HepG2 (cell line): ENCODE data around the gene ARID5B. TPM values are rescaled to one million over a fixed set of nuclear protein-coding genes. Genes with fewer than 3 reads are reported as not detected.

Source experiments
- ATAC-seq: fragments of 200-7000 bp; cut with Tn5 transposase; 3 replicates; pipeline ENCODE4 v1.9.1; 2020; ENCODE audit warnings: mild to moderate bottlenecking, moderate library complexity
- BruUV-seq: library from RNA; stranded (reverse); fragments of 400-500 nt; replicated peaks from 2 replicates; lab custom pipeline; 2021; lab: Mats Ljungman, UMichigan
- CTCF ChIA-PET: fragments of 300-600 bp; formaldehyde crosslinking; extraction: SDS; loops from one replicate; lab custom pipeline; 2021; ENCODE audit warnings: low total read pairs, inconsistent platforms, low intra/inter-chr PET ratio; lab: Yijun Ruan, JAX
- POLR2A ChIA-PET: fragments of 350-600 bp; sonication (Branson Sonifier 250); formaldehyde crosslinking; loops from one replicate; lab custom pipeline; 2020; ENCODE audit warnings: antibody characterized with exemption, inconsistent platforms; lab: Yijun Ruan, JAX
- DNase-seq: peaks from one replicate; pipeline ENCODE4 v3.0.0-alpha.2; 2015; ENCODE audit warnings: low spot score
- FAIRE-seq: peaks from 3 replicates; lab custom pipeline; 2011; peaks lifted over from hg19 to GRCh38; lab: Jason Lieb, UNC
- H2AFZ ChIP-seq: one replicate; pipeline ENCODE4 v1.6.1; 2011; ENCODE audit warnings: low read length, inconsistent platforms
- H3K27ac ChIP-seq: fragments of 300-600 bp; 3 replicates; pipeline ENCODE4 v1.8.0; 2011; ENCODE audit warnings: mixed run types, mild to moderate bottlenecking, mixed read lengths, low read length, inconsistent platforms; ENCODE audit not compliant: insufficient read depth; ENCODE audit errors: extremely low read length
- H3K27me3 ChIP-seq, 2 experiments: fragments of 200-600 bp in 1 of 2; 2 replicates in 1 of 2; 3 replicates in 1 of 2; pipeline versions ENCODE4 v1.6.0 to v1.8.0; 2011; ENCODE audit warnings: low read length in 2 of 2, mild to moderate bottlenecking in 2 of 2, moderate library complexity in 2 of 2, inconsistent platforms in 1 of 2; ENCODE audit not compliant: insufficient read depth in 2 of 2, control insufficient read depth in 1 of 2
- H3K36me3 ChIP-seq, 2 experiments: fragments of 200-600 bp in 1 of 2; replicated peaks in 1 of 2; 2 replicates in 1 of 2; 3 replicates in 1 of 2; pipeline versions ENCODE4 v1.5.1 to v1.8.0; 2011; ENCODE audit warnings: low read length in 2 of 2, inconsistent platforms in 1 of 2; ENCODE audit not compliant: insufficient read depth in 2 of 2, control insufficient read depth in 1 of 2
- H3K4me1 ChIP-seq: 2 replicates; pipeline ENCODE4 v1.5.1; 2012; ENCODE audit warnings: low read length, inconsistent platforms; ENCODE audit not compliant: insufficient read depth
- H3K4me2 ChIP-seq: 2 replicates; pipeline ENCODE4 v1.6.0; 2011; ENCODE audit warnings: low read depth, low read length, inconsistent platforms
- H3K4me3 ChIP-seq, 3 experiments: fragments of 200-600 bp in 1 of 3; sonication (generic), shearing (Covaris generic) in 1 of 3; replicated peaks in 1 of 3; 2 replicates each; pipeline ENCODE4 v1.5.1; 2011 to 2016; ENCODE audit warnings: low read length in 3 of 3, inconsistent platforms in 2 of 3, low read depth in 2 of 3, mild to moderate bottlenecking in 2 of 3, control low read depth in 1 of 3, mixed read lengths in 1 of 3; ENCODE audit not compliant: insufficient read depth in 1 of 3
- H3K79me2 ChIP-seq: one replicate; pipeline ENCODE4 v1.6.1; 2011; ENCODE audit warnings: low read length, inconsistent platforms; ENCODE audit not compliant: insufficient read depth
- H3K9ac ChIP-seq: 2 replicates; pipeline ENCODE4 v1.6.0; 2011; ENCODE audit warnings: mild to moderate bottlenecking, low read depth, low read length, inconsistent platforms; ENCODE audit not compliant: insufficient read depth
- H3K9me3 ChIP-seq: 2 replicates; pipeline ENCODE4 v1.5.1; 2012; ENCODE audit warnings: mild to moderate bottlenecking, low read length
- H4K20me1 ChIP-seq: 2 replicates; pipeline ENCODE4 v1.6.0; 2011; ENCODE audit warnings: inconsistent platforms, mild to moderate bottlenecking, low read length, moderate library complexity; ENCODE audit not compliant: insufficient read depth
- CCDC6 ChIP-seq: sonication (generic); formaldehyde crosslinking; IDR thresholded peaks from 2 replicates; pipeline ENCODE4 v1.8.1; 2022; ENCODE audit warnings: mild to moderate bottlenecking, missing genetic modification reagents, moderate library complexity
- GMEB1 ChIP-seq: sonication (generic); formaldehyde crosslinking; IDR thresholded peaks from 2 replicates; pipeline ENCODE4 v1.5.1; 2020; ENCODE audit warnings: missing genetic modification reagents, mild to moderate bottlenecking, borderline replicate concordance
- KLF9 ChIP-seq: IDR thresholded peaks from 2 replicates; pipeline ENCODE4 v1.6.1; 2016; ENCODE audit warnings: low read depth
- NONO ChIP-seq, 2 experiments: fragments of 450-650 bp in 1 of 2; sonication (generic) in 1 of 2; formaldehyde crosslinking in 1 of 2; IDR thresholded peaks in 1 of 2; conservative IDR thresholded peaks in 1 of 2; 2 replicates each; pipeline versions ENCODE4 v1.6.1 to v1.8.0; 2017 to 2022; ENCODE audit warnings: mild to moderate bottlenecking in 1 of 2, missing genetic modification reagents in 1 of 2, moderate library complexity in 1 of 2
- TBP ChIP-seq: sonication (generic); formaldehyde crosslinking; IDR thresholded peaks from 2 replicates; pipeline ENCODE4 v1.5.0; 2020; ENCODE audit warnings: missing genetic modification reagents
- WGBS: methylation state at CpG from one replicate; pipeline ENCODE4 v1.1.6; 2017; ENCODE audit warnings: low lambda C conversion rate; 5-methylcytosine and 5-hydroxymethylcytosine counted together
- in situ Hi-C: cut with HindIII; loops from 2 replicates; pipeline ENCODE4 v1.10.0; 2017; ENCODE audit warnings: low pct_unique_long_range_greater_than_20kb; ENCODE audit not compliant: extremely low pct_ligation_motif_present
- intact Hi-C: fragments of 100-400 bp; cut with micrococcal nuclease; formaldehyde crosslinking; loops from one replicate; pipeline ENCODE4 v1.10.0; 2022; ENCODE audit not compliant: unreplicated experiment
- polyA plus RNA-seq, 8 experiments: library from polyadenylated mRNA; depleted of rRNA in 3 of 8; stranded (reverse) in 7 of 8; unstranded in 1 of 8; fragments of >200 nt; fragmentation: Illumina TruSeq in 4 of 8; extraction: Trizol in 4 of 8; gene quantifications; 2 replicates each; pipeline versions ENCODE4 v1.2.1 to v1.2.3, GENCODE V29; 2011 to 2016; ENCODE audit warnings: low read depth in 4 of 8, missing spikeins in 1 of 8, mixed read lengths in 1 of 8; ENCODE audit not compliant: insufficient read depth in 1 of 8
- total RNA-seq, 5 experiments: library from RNA; depleted of rRNA; stranded (reverse); fragments of >200 nt; fragmentation: Illumina TruSeq; extraction: Trizol; gene quantifications; 2 replicates each; pipeline ENCODE4 v1.2.3, GENCODE V29; 2016; ENCODE audit warnings: low read depth in 1 of 5
- TF ChIP-seq, protein P1 (sequence below): IDR thresholded peaks from 2 replicates; pipeline ENCODE4 v1.6.1; 2016; ENCODE audit warnings: missing compliant biosample characterization, missing genetic modification reagents, borderline replicate concordance
- TF ChIP-seq, protein P2 (sequence below): sonication (generic); formaldehyde crosslinking; conservative IDR thresholded peaks from 2 replicates; pipeline ENCODE4 v1.4.0; 2020; ENCODE audit warnings: missing genetic modification reagents

The ARID5B gene
- total and polyA plus RNA-seq, 2 of the 13 experiments (the other 11 are each of a cell fraction or from before 2014, with no cell fraction given), result 6.2 to 21.1 TPM

GRCh38 chr10:62121187-62121530 is 219.7 kb downstream of the ARID5B start:
- POLR2A ChIA-PET, result no interaction called here
- no peak overlapping the region for H3K4me2 ChIP-seq
- H3K27me3 ChIP-seq, result no peaks in the 10 kb centered on the region
- in situ Hi-C loops, result no loop called here
- no peak overlapping the region for H2AFZ ChIP-seq
- H3K4me3 ChIP-seq, result no peak overlapping the region
- ATAC-seq (no peak), DNase-seq (no peak), FAIRE-seq (no peak)
- no peaks in the 10 kb centered on the region for H4K20me1 ChIP-seq
- 62% methylated on average over 1 of the region's 1 CpG for WGBS
- no TSS peak for BruUV-seq
- CTCF ChIA-PET, result no interaction called here
- no peaks in the 10 kb centered on the region for H3K79me2 ChIP-seq
- intact Hi-C loops, result no loop called here
- TF ChIP-seq, protein P1, sequence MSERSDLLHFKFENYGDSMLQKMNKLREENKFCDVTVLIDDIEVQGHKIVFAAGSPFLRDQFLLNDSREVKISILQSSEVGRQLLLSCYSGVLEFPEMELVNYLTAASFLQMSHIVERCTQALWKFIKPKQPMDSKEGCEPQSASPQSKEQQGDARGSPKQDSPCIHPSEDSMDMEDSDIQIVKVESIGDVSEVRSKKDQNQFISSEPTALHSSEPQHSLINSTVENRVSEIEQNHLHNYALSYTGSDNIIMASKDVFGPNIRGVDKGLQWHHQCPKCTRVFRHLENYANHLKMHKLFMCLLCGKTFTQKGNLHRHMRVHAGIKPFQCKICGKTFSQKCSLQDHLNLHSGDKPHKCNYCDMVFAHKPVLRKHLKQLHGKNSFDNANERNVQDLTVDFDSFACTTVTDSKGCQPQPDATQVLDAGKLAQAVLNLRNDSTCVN (CRISPR knock-in tag), result no peak
- TF ChIP-seq CCDC6 (CRISPR knock-in tag) (no peak), GMEB1 (CRISPR knock-in tag) (no peak)
- H3K4me1 ChIP-seq, result no peaks in the 10 kb centered on the region
- H3K9ac ChIP-seq, result no peak overlapping the region
- no peak overlapping the region for H3K27ac ChIP-seq
- H3K9me3 ChIP-seq, result peaks cover 7% of the 10 kb centered on the region; the same call in 1 of the 2 replicates
- no peaks in the 10 kb centered on the region for H3K36me3 ChIP-seq

DNA sequence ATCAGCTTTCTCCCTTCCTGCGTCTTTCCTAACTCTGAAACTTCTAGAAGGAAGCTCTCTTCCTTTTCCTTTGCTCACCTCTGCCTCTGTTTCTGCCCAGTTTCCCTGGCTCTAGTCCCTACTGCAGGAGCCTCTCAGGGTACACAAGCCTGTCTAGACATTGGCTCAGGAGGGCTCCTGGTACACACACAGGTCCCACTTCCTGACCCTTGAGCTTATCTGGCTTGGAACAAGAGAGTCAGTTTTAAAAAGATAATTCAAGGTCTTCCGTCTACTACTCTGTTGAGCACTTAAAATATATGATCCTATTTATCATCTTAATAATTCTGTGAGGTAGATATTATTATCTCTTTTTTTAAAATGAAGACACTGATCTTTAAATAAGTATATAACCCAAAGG is 226.5 kb downstream of the ARID5B start:
- H3K4me2 ChIP-seq, result no peak overlapping the region
- CTCF ChIA-PET, result no interaction called here
- H3K9me3 ChIP-seq, result no peaks in the 10 kb centered on the region; the same call in 1 of the 2 replicates
- WGBS, result 48% methylated on average over 2 of the region's 2 CpGs
- no peaks in the 10 kb centered on the region for H3K79me2 ChIP-seq
- peaks cover 12% of the 10 kb centered on the region for H3K4me1 ChIP-seq
- no peaks in the 10 kb centered on the region for H3K36me3 ChIP-seq
- TF ChIP-seq KLF9 (CRISPR knock-in tag) (no peak), TBP (no peak), NONO (IDR thresholded peaks at IDR 0.05) (no peak), NONO (CRISPR knock-in tag; conservative IDR thresholded peaks at IDR 0.05) (no peak)
- TF ChIP-seq, protein P2, sequence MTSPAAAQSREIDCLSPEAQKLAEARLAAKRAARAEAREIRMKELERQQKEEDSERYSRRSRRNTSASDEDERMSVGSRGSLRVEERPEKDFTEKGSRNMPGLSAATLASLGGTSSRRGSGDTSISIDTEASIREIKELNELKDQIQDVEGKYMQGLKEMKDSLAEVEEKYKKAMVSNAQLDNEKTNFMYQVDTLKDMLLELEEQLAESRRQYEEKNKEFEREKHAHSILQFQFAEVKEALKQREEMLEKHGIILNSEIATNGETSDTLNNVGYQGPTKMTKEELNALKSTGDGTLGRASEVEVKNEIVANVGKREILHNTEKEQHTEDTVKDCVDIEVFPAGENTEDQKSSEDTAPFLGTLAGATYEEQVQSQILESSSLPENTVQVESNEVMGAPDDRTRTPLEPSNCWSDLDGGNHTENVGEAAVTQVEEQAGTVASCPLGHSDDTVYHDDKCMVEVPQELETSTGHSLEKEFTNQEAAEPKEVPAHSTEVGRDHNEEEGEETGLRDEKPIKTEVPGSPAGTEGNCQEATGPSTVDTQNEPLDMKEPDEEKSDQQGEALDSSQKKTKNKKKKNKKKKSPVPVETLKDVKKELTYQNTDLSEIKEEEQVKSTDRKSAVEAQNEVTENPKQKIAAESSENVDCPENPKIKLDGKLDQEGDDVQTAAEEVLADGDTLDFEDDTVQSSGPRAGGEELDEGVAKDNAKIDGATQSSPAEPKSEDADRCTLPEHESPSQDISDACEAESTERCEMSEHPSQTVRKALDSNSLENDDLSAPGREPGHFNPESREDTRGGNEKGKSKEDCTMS (CRISPR knock-in tag), result no peak
- peak; percentile 79 for ATAC-seq
- no TSS peak for BruUV-seq
- H3K27me3 ChIP-seq, result no peaks in the 10 kb centered on the region
- no peak overlapping the region for H3K9ac ChIP-seq
- H4K20me1 ChIP-seq, result no peaks in the 10 kb centered on the region
- DNase-seq, result no peak
- in situ Hi-C loops (no loop called here), intact Hi-C loops (no loop called here)
- no peak for FAIRE-seq
- peak overlapping the region; percentile 40 for H2AFZ ChIP-seq
- POLR2A ChIA-PET, result no interaction called here
- H3K27ac ChIP-seq, result no peak overlapping the region
- H3K4me3 ChIP-seq, result no peak overlapping the region
